Posterior vena cava (tissue), 2 donors: ENCODE data around the gene BCKDHA. TPM values are rescaled to one million over a fixed set of nuclear protein-coding genes. Genes with fewer than 3 reads are reported as not detected.
A peak's percentile ranks its signal among the peaks of the same experiment; 100 is the strongest.
"Not testable (repeated sequence)": the region's sequence is repeated elsewhere in the genome, so short reads cannot be mapped to it uniquely, and the experiment has no call there.

ENCODE experiments used
- DNase-seq: peaks from one replicate; pipeline ENCODE4 v3.0.0-alpha.2; 2020; ENCODE audit warnings: low spot score
- intact Hi-C, 2 donors: fragments of 100-400 bp; cut with DNase I; formaldehyde crosslinking; loops; one replicate each; pipeline versions ENCODE4 v1.14.1 to v1.14.2; 2022 to 2023
- total RNA-seq, 2 donors: library from RNA; stranded (reverse); fragmentation: NEBNext Ultra II Directional; extraction: Animal tissue kit (Norgen Biotek cat#: 25700); gene quantifications; one replicate each; pipeline ENCODE4 v1.2.1, GENCODE V29; 2021
- donor health status: DM: yes; HTN: yes; CAD: no.
- donor health status: DM: yes; HTN: yes; CAD: no.

The BCKDHA gene
- total RNA-seq, 2 donors from 2014 or later: 8.5 to 15.7 TPM

DNA sequence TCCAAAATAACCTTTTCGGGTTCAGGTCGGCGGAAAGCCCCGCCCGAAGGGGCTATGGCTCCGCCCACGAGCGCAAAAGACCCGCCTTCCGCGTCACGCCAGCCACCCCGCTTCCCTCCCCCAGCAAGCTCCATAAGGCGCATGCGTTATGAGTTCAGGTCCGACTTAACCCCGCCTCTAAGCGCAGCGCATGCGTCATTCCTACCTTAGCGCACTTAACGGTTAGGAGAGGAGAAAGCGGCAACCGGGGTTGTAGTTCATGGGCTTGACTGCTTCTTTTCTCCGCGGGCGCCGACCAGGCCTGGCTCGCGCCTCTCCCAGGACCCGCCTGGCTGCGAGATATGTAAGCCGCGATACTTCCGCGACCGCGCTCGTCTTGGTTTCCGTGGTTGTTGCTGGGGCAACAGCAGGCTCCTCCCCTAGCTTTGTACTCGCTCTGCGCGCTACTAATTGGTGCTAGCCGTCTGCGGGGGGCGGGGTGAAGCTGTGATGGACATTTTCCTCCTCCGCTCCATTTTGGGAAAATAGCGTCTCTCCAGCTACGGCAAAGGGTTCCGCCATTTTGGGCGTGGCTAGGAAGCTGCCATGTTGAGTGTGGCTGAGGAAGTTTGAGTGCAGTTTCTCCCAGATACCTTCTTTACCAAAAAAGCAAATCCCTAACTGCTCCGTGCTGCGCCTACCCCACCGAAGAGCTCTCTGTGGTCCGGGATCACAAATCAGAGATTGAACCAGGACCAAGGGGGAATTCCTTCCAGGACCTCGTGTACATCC, 33.7 kb upstream of the BCKDHA start, which contains the start of gene B9D2:
TSS of gene B9D2 (minus strand) at position 397 of the 771 bp plus-strand sequence. CDS start 630 bp downstream, outside the sequence.
- DNase-seq: peak; percentile 99
- intact Hi-C loops: no loop called here

DNA sequence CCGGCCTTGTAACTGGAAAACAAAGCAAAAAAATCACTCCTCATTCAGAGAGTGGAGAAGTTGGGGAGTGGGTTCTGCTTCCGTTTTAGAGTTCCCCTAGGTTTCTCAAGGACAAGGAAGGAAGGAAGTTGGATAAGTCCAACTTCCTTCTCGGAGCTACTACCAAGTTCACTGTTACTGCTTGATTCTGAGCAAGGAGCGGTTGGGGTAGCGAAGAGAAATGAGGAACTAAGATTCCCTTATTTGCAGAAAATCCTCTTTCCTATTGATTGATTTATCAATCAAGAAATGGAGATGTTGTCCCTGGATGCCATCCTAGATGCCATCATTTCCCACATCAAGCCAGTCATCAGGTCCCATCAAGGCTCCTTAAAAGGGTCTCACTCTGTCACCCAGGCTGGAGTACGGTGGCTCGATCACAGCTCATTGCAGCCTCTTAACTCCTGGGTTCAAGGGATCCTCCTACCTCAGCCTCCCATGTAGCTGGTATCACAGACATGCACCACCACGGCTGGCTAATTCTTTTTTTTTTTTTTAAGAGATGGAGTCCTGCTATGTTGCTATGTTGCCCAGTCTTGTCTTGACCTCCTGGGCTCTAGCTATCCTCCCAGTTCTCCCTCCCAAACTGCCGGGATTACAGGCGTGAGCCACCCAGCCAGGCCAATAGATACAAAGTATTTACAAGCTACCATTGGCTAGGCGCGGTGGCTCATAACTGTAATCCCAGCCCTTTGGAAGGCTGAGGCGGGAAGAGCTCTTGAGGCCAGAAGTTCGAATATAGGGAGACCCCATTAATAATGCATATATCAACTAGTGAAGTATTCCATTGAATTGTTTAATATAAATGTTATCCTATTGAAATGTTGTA, 32.9 kb upstream of the BCKDHA start:
- DNase-seq: no peak
- intact Hi-C loops: no loop called here

DNA sequence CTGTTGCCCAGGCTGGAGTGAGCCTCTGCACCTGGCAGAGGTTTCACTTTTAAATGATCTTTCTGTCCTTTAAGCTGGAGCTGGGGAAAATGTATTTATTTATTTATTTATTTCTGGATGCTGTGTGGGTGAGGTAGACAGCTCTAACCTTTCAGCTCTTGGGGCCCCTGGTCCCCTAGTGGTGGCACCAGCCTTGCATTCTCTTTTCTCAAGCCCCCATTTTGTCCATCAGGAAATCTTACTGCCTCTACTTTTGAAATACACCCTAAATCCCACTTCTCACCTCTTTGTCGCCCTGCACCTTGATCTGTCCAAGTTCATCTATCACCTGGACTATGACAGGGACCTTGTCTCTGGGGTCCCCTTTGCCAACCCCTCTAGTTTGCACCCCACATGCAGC, 31.5 kb upstream of the BCKDHA start:
- no peak for DNase-seq
- intact Hi-C loops: no loop called here

DNA sequence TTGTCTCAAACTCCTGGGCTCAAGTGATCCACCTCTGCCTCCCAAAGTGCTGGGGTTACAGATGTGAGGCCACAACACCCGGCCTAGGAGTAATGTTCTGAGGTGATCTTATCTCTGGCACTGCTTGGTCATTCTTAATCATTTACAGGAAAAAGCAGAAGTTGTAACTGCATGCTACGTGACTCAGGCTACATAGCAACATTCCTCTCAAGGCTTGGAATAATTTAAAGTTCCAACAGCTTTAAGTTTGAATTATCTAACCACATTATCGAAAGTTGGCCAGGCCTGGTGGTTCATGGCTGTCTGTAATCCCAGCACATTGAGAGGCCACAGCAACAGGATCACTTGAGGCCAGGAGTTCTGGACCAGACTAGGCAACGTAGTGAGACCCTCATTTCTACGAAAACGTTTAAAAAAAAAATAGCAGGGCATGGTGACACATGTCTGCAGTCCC, 29.7 kb upstream of the BCKDHA start:
- no peak for DNase-seq
- intact Hi-C loops: no loop called here

DNA sequence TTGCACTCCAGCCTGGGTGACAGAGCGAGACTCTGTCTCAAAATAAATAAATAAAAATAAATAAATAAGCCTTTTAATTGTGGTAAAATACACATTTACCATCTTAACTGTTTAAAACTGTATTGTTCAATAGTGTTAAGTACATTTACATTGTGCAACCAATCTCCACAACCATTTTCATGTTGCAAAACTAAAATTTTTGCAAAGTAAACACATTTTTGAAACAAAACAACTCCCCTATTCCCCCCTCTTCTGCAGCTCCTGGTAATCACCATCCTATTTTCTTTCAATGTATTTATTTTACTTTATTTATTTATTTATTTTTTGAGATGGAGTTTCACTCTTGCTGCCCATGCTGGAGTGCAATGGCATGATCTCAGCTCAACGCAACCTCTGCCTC, 27.8 kb upstream of the BCKDHA start:
- intact Hi-C loops: no loop called here
- no peak for DNase-seq

DNA sequence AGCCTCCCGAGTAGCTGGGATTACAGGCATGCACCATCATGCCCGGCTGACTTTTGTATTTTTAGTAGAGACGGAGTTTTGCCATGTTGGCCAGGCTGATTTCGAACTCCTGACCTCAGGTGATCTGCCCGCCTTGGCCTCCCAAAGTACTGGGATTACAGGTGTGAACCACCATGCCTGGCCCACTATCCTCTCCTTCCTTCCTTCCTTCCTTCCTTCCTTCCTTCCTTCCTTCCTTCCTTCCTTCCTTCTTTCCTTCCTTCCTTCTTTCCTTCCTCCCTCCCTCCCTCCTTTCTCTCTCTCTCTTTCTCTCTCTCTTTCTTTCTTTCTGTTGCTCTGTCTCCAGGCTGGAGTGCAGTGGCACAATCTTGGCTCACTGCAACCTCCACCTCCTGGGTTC, 26.5 kb upstream of the BCKDHA start:
- DNase-seq, intact Hi-C loops: not testable (repeated sequence)

DNA sequence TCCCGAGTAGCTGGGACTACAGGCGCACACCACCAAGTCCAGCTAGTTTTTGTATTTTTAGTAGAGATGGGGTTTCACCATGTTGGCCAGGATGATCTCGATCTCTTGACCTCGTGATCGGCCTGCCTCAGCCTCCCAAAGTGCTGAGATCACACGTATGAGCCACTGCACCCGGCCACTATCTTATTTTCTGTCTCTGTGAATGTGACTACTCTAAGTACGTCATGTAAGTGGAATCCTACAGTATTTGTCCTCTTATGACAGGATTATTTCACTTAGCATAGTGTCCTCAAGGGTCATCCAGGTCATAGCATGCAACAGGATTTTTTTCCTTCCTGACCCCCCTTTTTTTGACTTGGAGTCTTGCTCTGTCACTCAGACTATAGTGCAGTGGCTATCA, 26.1 kb upstream of the BCKDHA start:
- DNase-seq: no peak
- intact Hi-C loops: no loop called here

DNA sequence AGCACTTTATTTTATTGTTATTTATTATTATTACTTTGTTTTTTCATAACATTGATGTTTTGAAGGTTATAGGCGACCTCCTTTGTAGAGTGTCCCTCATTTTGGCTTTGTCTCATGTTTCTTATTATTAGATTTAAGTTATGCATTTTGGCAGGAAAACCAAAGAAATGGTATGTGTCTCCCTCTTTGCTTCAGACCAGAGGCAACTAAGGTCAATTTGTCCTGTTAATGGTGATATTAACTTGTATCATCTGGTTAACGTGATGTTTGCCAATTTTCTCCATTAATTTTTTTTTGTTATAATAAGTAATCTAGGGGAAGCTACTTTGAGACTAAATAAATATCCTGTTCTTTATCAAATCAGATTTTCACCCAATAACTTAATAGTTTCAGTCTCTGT, 25.1 kb upstream of the BCKDHA start:
- intact Hi-C loops: no loop called here
- no peak for DNase-seq

DNA sequence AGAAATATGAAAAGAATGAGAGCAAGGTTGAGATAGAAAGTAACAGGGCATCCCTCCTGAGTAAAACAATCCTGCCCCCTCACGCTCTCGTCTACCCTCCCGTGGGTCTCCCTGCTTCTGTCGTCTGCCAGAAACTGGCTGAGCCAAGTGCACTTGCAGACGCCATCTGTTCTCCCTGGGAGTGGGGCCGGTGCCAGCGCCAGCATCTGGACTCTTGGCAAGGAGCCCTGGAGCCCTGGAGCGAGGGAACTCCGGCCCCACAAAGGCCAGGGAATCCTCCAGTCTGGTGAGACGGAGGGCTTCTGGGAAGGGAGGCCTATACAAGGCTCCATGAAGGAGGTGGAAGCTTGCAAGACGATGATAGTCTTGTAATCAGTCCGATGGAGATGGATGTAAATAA, 23.6 kb upstream of the BCKDHA start:
- intact Hi-C loops: no loop called here

DNA sequence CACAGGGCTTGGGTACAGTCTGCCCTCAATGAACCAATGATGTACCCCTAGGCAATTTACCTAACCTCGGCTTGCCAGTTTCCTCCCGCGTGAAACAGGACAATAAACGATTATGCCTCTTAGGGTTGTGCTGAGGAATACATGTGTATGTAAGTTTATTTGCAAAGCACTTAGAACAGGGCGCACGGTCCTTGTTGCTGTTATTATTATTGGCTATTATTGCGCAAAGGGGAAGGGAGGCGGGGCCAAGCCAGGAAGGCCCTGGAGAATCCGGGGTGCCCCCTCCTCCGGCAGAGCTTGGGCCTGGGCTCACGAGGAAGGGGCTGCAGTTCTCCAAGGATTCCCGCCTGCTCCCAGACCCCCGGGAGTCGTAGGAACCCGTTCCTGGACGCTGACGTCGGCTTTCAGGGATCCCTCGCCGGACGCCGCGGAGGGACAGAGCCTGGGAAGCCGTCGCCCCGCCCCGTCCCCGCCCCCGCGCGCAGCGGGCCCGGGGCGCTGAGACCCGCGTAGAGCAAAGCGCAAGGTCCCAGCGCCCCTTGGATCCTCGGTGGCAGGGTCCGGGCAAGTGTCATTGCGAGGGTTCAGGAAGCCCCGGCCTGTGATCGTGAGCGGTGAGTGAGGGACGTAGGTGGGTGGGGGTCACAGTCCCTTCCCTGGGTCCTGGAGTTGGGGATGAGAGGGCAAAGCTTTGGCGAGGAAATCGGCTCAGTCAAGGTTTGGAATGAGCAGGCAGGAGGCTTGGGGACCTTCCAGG, 21.2 kb upstream of the BCKDHA start, which contains the start of gene TMEM91:
TSS of gene TMEM91 (plus strand) at position 293 of the 757 bp plus-strand sequence. CDS start 1,777 bp downstream, outside the sequence.
- intact Hi-C loops: no loop called here
- DNase-seq: no peak

More for the DNA sequence above, 23.6 kb upstream of the BCKDHA start:
- DNase-seq: peak; percentile 89

DNA sequence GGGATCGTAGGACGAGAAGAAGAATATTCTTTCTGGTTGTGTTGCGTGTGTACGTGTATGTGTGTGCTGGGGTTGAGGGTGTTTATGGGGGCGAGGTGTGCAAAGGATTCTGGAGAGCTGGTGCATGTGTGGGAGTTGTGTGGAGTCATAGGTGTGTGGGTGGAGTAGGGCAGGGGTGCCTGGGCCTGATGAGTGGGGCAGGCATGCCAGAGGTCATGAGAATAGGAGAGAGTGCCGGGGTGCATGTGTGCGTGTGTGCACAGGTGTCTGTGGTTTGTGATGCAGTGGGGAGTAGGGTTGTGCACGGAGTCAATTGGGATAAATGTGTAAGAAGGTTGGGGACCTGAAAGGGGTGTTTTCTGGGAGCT, 20.6 kb upstream of the BCKDHA start:
- intact Hi-C loops: no loop called here
- DNase-seq: no peak

DNA sequence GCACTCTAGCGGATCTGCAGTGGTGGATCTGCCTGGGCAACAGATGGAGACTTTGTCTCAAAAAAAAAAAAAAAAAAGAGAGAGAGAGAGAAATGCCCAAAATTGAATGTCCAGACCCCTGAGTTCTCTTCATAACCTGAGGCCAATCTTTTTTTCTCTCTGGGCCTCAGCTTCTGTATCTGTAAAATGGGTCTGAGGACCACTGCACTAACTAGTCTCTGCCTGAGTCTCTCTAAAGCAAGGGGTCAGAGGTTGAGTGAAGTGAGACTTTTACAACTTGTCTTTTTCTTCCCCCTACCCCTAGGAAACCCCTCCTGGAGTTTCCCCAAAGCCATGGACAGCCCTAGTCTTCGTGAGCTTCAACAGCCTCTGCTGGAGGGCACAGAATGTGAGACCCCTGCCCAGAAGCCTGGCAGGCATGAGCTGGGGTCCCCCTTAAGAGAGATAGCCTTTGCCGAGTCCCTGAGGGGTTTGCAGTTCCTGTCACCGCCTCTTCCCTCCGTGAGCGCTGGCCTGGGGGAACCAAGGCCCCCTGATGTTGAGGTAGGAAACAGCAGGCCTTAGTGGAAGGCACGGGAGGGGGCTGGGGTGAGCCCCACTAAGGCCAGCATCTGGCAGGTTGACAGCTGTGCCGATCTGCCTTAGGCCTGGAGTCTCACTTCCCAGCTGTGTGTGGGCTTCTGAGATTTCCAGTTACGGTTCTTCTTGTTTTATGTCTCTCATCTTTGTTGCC, 19.5 kb upstream of the BCKDHA start:
- DNase-seq: no peak
- intact Hi-C loops: no loop called here

DNA sequence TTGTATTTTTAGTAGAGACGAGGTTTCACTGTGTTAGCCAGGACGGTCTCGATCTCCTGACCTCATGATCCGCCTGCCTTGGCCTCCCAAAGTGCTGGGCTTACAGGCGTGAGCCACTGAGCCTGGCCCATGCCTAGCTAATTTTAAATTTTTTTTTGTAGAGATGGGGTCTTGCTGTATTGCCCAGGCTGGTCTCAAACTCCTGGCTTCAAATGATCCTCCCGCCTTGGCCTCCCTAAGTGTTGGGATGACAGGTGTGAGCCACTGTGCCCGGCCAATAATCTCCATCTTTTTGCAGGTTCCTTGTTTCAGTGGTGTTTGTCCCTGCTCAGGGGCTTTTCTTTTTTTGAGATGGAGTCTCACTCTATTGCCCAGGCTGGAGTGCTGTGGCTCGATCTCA, 16.1 kb upstream of the BCKDHA start:
- DNase-seq: not testable (repeated sequence)
- intact Hi-C loops: loop anchor here in 1 of 2 donors (5.0 kb wide), 1 partner anchor 404 kb away; no protein-coding TSS in a partner anchor

DNA sequence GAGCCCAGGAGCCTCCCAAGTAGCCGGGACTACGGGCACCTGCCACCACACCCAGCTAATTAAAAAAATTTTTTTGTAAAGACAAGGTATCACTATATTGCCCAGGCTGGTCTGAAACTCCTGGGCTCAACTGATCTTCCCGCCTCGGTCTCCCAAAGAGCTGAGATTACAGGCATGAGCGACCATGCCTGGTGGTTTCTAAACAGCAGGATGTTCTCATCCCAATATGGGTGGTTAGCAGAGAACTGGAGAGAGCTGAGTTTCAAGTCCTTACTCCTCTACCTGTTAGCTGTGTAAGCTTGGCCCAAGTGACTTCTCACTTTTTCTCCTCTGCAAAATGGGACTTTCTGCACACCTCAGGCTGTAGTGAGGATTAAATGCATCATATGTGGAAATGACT, 13.3 kb upstream of the BCKDHA start:
- DNase-seq: no peak
- intact Hi-C loops: loop anchor here in 1 of 2 donors (5.0 kb wide), 1 partner anchor 407 kb away; no protein-coding TSS in a partner anchor

DNA sequence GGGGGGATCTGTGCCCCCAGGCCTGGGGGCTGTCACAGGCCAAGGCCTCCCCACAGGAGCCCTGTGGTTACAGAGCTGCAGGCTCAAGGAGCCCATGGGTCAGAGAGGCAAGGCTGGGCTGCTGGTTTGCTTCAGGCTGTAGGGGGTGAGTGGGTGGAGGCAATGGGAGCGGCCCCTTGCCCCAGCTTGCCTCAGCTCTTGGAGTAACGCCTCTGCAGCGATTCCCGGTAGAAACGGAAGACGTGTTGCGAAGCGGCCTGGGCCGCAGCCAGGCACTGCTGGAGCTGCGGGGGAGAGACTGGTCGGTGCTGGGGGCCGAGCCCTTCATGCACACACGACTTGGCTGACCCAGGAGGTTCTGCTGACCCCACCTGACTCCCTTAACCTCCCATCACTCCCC, 11.2 kb upstream of the BCKDHA start:
- no peak for DNase-seq
- intact Hi-C loops: no loop called here

DNA sequence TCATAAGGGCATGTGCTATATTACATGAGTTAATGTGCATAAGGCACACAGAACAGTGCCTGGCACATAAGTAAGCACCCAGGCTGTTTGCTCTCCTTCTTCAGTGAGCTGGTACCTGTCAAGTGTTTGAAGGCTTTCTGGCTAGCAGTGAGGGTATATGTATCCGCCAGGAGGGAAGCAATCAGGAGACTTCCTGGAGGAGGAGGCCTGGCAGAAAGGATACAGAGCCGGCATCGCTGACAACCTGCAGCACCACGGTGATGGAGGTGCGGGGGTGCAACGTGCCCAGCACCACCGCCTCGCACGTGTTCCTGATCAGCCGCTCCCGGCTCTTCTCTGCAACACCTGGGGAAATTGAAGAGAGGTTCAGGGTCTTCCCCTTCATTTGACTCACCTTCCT, 6.0 kb upstream of the BCKDHA start:
- no peak for DNase-seq
- intact Hi-C loops: no loop called here

DNA sequence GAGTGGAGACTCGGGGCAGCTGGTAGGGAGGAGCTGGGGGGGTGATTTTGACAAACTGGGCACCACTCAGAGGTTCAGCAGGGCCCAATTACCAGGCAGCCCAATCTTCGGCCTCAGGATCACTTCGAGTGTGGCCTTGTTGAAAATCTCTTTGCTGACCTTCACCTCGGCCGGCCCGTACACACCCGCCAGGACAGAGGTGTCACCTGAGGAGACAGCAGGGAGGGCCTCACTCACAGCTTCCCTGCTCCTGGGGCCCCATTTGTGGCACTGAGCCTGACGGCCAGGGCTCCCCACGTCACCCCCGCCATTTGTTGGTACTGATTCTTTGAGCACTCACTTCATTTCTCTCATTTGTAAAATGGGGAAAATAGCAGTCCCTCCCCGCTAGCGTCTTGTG, 4.8 kb upstream of the BCKDHA start:
- DNase-seq: no peak
- intact Hi-C loops: no loop called here

DNA sequence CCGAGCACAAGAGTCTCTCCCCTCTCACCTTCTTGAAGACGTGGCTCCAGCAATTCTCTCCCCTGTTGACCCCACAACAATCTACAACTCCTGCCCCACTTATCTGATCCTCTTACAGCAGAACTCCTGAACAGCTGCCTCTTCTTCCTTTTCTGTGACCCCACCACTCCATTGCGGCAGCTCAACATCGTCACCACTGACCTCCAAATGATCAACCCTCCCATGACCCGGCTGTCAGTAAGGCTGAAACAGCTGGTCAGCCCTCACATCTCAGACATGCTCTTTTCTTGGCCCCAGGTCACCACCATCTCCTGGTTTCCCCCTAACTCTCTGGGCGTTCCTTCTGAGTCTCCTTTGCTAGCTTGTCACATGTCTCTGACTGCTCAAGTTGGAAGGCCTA, 2.3 kb upstream of the BCKDHA start:
- intact Hi-C loops: no loop called here
- no peak for DNase-seq

DNA sequence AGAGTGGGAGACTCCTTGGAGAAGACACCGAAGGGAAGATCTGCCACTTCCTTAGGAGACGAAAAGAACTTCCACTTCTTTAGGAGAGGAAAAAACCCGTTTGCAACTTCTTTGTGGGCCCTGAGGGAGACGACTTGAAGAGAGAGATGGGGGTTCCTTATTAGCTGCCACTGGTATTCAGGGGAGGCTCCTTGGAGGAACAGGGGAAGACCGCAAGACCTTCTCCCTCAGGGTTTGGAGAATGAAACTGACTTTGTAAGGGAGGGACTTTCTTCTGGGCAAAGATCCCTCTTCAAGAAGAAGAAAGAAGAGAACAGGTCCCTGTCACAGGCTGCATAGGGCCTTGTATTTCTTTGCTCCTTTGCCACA, 416 bp downstream of the BCKDHA start:
- no peak for DNase-seq
- intact Hi-C loops: no loop called here
